NCI-H146 treated with DMSO at 0.1 percent for 48 hours (cell line): ENCODE results near the gene RFT1.

Source experiments
- DNase-seq: peaks from one replicate; lab custom pipeline; 2025; ENCODE audit not compliant: unreplicated experiment; lab: John Stamatoyannopoulos, UW

RFT1 gene

GRCh38 chr3:53130179-53131061 lies at the start of gene RFT1:
Gene RFT1, minus strand, starts transcription at chr3:53130435. Its CDS starts 35 bp downstream, at chr3:53130400.
- DNase-seq: peak; percentile 70

- DNase-seq: no peak
Observed at GRCh38 chr3:53179580-53179979, 49.3 kb upstream of the RFT1 start.

- DNase-seq: no peak
Observed at GRCh38 chr3:53178246-53178645, 48.0 kb upstream of the RFT1 start.

GRCh38 chr3:53175613-53176540 lies 45.6 kb upstream of the RFT1 start:
- DNase-seq: no peak

GRCh38 chr3:53174346-53175250 lies 44.4 kb upstream of the RFT1 start:
- DNase-seq: no peak

GRCh38 chr3:53173107-53173506 lies 42.9 kb upstream of the RFT1 start:
- no peak for DNase-seq

GRCh38 chr3:53171827-53172505 lies 41.7 kb upstream of the RFT1 start:
- no peak for DNase-seq

- no peak for DNase-seq
Observed at GRCh38 chr3:53171064-53171418, 40.8 kb upstream of the RFT1 start.

- no peak for DNase-seq
Observed at GRCh38 chr3:53170325-53171063, 40.3 kb upstream of the RFT1 start.

GRCh38 chr3:53169832-53170324 lies 39.6 kb upstream of the RFT1 start:
- no peak for DNase-seq

GRCh38 chr3:53169045-53169831 lies 39.0 kb upstream of the RFT1 start:
- no peak for DNase-seq

GRCh38 chr3:53168175-53168923 lies 38.1 kb upstream of the RFT1 start:
- DNase-seq: no peak

- no peak for DNase-seq
Observed at GRCh38 chr3:53167418-53168174, 37.4 kb upstream of the RFT1 start.

GRCh38 chr3:53166781-53167291 lies 36.6 kb upstream of the RFT1 start:
- no peak for DNase-seq

- DNase-seq: no peak
Observed at GRCh38 chr3:53166206-53166605, 36.0 kb upstream of the RFT1 start.

- no peak for DNase-seq
Observed at GRCh38 chr3:53164911-53165310, 34.7 kb upstream of the RFT1 start.
